ENCODE measurements around the gene GALNT15. TPM values are rescaled to one million over a fixed set of nuclear protein-coding genes. Genes with fewer than 3 reads are reported as not detected.

GALNT15 gene
- total and polyA plus RNA-seq, 2 donors (not counting 3 experiments of a cell fraction or from before 2014, with no cell fraction given): 0.87 to 5.4 TPM

- H3K4me1 ChIP-seq (ENCODE audit: control insufficient read depth, extremely low read depth, insufficient read depth, low read length): no peaks in the 10 kb centered on the region
- H2AFZ ChIP-seq (ENCODE audit: low read depth, low read length): no peak overlapping the region
- dilution Hi-C loops (cut with MboI; ENCODE audit: extremely low pct_ligation_motif_present, low sequenced_read_pairs) (no loop called here), intact Hi-C loops (cut with micrococcal nuclease) (no loop called here)
- no peaks in the 10 kb centered on the region for H3K9me3 ChIP-seq (replicated peaks; ENCODE audit: control insufficient read depth, insufficient read depth, low read length)
- H3K36me3 ChIP-seq (ENCODE audit: control insufficient read depth in 2 of 2, extremely low read depth in 1 of 2, insufficient read depth in 2 of 2, low read length in 2 of 2): no peaks in the 10 kb centered on the region
- peaks cover 0 to 2% of the 10 kb centered on the region in 2 experiments for H3K27me3 ChIP-seq (ENCODE audit: control insufficient read depth in 2 of 2, insufficient read depth in 2 of 2, low read length in 2 of 2)
- no peaks in the 10 kb centered on the region for H3K9me1 ChIP-seq (replicated peaks; ENCODE audit: control insufficient read depth, extremely low read depth, insufficient read depth, low read length)
- POLR2A ChIA-PET: no interaction called here
- H4K20me1 ChIP-seq (replicated peaks; ENCODE audit: control insufficient read depth, extremely low read depth, insufficient read depth, low read length): no peaks in the 10 kb centered on the region
- DNase-seq (ENCODE audit: low read depth, low spot score) (no peak), FAIRE-seq (no peak)
- no peak overlapping the region for H3K27ac ChIP-seq (ENCODE audit: insufficient read depth, low read depth, low read length)
- H3K79me2 ChIP-seq (ENCODE audit: control insufficient read depth, insufficient read depth, low read length): no peaks in the 10 kb centered on the region
- BruUV-seq (replicated peaks): no TSS peak
- H3K9ac ChIP-seq (replicated peaks; ENCODE audit: extremely low read depth, insufficient read depth, low read length): no peak overlapping the region
- no peak overlapping the region for H3K4me3 ChIP-seq (replicated peaks in 1 of 3; ENCODE audit: insufficient read depth in 1 of 3, low read depth in 1 of 3, low read length in 3 of 3)
- TF ChIP-seq POLR2AphosphoS5 (IDR thresholded peaks at IDR 0.05; ENCODE audit: insufficient read depth, low read depth, low read length) (no peak), FOS (IDR thresholded peaks at IDR 0.05; ENCODE audit: borderline replicate concordance, insufficient read depth, low read length) (no peak), POLR2A (IDR thresholded peaks at IDR 0.05; ENCODE audit: low read depth, low read length) (no peak), MYC (IDR thresholded peaks at IDR 0.05; ENCODE audit: low read depth, low read length) (no peak), MAX (IDR thresholded peaks at IDR 0.05; ENCODE audit: insufficient read depth, insufficient read length) (no peak), JUN (IDR thresholded peaks at IDR 0.05; ENCODE audit: borderline replicate concordance, insufficient read depth, insufficient read length, low read depth) (no peak), EZH2 (IDR thresholded peaks at IDR 0.05; ENCODE audit: borderline replicate concordance, low read depth, low read length, severe bottlenecking) (no peak), GATA2 (IDR thresholded peaks at IDR 0.05; ENCODE audit: insufficient read depth, insufficient read length, low read depth, low read length) (no peak), CTCF (IDR thresholded peaks at IDR 0.05; ENCODE audit: extremely low read depth in 1 of 2, insufficient read depth in 1 of 2, low read depth in 1 of 2, low read length in 2 of 2) (no peak)
- CTCF ChIA-PET: interaction anchor here (0.7 to 1.2 kb wide), 2 partner anchors 11 to 200 kb away, joined by 3 read pairs; no protein-coding TSS in a partner anchor
- no peak overlapping the region for H3K4me2 ChIP-seq (ENCODE audit: insufficient read depth, low read length)
Observed at GRCh38 chr3:16234281-16234680, 59.8 kb downstream of the GALNT15 start.
